ENCODE measurements around the gene OTX1.
A peak's percentile ranks its signal among the peaks of the same experiment; 100 is the strongest.
"Not testable (repeated sequence)": the region's sequence is repeated elsewhere in the genome, so short reads cannot be mapped to it uniquely, and the experiment has no call there.

The OTX1 gene

GRCh38 chr2:63058921-63059792 lies 8.5 kb downstream of the OTX1 start:
- DNase-seq (ENCODE audit: low spot score) = no peak

DNA sequence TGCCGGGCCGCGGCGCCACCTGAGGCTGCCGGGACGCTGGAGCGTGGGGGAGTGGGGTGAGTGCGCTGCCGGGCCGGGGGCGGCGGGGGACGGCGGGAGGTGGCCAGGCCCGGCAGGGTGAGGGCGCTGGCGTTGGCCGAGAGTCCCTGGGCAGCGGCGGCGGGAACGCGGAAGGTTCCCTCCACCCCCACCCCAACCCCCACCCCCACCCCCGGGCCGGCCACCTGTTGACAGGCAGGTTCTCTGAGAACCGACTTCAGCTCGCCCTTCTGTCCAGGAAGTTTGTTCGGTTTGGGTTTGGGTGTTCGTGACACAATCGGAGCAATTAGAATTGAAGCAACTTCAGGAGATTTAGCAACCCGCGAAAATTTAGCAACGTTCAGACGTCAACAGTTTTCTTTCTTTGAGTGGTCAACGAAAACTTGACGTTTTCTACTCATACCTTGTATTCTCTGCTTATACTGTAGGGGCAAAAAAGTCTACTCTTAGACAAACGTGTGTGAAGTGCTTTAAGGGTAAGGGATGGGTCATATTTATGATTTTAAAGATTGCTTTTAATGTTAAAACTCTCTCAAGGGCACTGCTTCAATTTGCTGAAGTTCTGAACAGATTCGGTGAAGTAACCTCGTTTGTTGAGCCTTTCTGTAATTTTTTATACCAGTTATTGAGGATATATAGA lies 9.3 kb downstream of the OTX1 start:
- DNase-seq (ENCODE audit: low spot score) = peak; percentile 22

- DNase-seq (ENCODE audit: low spot score) = no peak
Measured at GRCh38 chr2:63060472-63060991, 9.9 kb downstream of the OTX1 start.

DNA sequence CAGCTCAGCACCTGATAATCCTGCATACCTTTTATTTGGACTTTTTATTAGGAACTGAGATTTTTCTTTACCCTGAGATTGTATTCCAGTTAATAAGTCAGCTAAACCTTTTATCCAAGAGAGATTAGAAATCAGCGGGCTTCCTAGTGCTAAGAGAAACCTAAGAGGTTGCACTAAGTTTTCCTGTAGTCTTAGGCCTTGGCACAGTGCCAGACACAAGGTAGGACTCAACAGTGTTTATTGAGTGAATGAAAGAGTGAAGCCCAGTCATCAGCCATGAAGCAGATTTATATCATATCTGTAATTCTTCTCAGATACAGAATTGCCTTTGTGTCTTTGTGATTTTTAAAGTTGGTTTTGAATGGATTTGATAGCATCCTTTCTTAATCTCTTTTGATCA lies 13.6 kb downstream of the OTX1 start:
- DNase-seq (ENCODE audit: low spot score) = no peak

- no peak for DNase-seq (ENCODE audit: low spot score)
Measured at GRCh38 chr2:63064661-63065060, 14.0 kb downstream of the OTX1 start.

DNA sequence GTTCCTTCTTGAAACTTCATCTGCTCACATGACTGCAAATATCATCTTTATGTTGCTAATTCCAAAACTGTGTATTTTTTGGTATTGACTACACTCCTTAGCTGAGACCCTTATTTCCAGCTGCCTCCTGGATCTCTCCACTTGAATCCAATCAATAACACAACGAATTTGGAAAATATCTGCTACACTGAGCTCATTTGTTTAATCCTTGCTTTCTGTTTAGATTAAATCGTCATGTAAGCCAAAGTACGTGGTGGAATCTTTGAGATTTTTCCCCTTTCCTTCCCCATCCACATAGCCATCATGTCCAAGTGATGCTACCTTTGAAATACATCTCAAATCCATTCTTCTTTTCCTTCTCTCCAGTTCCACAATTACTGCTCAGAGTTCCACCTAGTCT lies 15.6 kb downstream of the OTX1 start:
- DNase-seq (ENCODE audit: low spot score) = no peak

GRCh38 chr2:63066838-63067237 lies 16.2 kb downstream of the OTX1 start:
- no peak for DNase-seq (ENCODE audit: low spot score)

DNA sequence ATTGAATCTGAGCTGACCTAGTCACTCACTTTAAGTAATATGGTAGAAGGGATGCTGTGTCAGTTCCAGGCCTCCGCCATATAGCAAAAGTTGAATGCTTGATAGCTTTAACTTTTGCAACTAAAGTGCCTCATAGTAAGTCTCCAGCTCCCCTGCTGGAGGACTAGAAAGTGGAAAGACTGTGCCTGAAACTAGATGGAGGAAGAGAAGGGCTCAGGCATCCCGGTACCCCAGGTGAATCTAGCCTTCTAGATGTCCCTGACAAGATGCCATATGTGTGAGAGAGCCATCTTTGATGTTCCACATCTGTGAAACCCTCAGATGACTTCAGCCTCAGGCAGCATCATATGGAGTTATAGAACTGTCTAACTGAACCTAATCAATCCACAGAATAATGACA lies 21.0 kb downstream of the OTX1 start:
- no peak for DNase-seq (ENCODE audit: low spot score)

DNA sequence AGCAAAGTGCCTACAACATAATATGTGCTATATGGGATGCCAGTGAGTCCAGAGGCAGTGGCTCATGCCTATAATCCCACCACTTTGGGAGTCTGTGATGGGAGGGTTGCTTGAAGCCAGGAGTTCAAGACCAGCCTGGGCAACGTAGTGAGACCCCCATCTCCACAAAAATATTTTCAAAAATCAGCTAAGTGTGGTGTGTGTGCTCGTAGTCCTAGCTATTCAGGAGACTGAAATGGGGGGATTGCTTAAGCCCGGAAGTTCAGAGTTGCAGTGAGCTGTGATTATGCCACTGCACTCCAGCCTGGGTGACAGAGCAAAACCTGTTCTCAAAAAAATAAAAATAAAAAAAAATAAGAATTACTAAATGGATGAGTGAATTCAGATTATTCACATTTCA lies 23.4 kb downstream of the OTX1 start:
- no peak for DNase-seq (ENCODE audit: low spot score)

GRCh38 chr2:63074399-63074798 lies 23.8 kb downstream of the OTX1 start:
- not testable (repeated sequence) for DNase-seq (ENCODE audit: low spot score)

GRCh38 chr2:63078852-63079606 lies 28.4 kb downstream of the OTX1 start:
- no peak for DNase-seq (ENCODE audit: low spot score)

GRCh38 chr2:63081404-63081803 lies 30.8 kb downstream of the OTX1 start:
- DNase-seq (ENCODE audit: low spot score) = no peak

- no peak for DNase-seq (ENCODE audit: low spot score)
Measured at GRCh38 chr2:63086687-63087086, 36.1 kb downstream of the OTX1 start.

DNA sequence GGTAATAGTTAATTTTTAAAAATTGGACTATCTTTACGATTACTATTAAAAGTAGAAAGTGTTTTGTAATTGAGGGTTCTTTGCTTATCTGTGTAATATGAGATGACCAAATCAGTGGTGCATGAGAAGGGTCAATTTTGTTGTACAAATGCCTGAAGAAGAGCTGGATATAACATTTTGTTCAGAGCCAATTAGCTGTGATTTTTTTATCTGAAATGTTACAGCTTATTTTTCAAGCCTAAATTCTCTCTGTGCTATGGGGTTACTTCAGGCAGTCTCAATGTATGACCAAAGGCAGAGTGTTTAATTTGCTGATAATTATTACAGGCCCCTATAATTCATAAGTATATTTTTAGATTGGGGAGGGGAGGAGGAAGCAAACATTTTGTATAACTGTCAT lies 41.8 kb downstream of the OTX1 start:
- no peak for DNase-seq (ENCODE audit: low spot score)

GRCh38 chr2:63092857-63093256 lies 42.2 kb downstream of the OTX1 start:
- DNase-seq (ENCODE audit: low spot score) = no peak

DNA sequence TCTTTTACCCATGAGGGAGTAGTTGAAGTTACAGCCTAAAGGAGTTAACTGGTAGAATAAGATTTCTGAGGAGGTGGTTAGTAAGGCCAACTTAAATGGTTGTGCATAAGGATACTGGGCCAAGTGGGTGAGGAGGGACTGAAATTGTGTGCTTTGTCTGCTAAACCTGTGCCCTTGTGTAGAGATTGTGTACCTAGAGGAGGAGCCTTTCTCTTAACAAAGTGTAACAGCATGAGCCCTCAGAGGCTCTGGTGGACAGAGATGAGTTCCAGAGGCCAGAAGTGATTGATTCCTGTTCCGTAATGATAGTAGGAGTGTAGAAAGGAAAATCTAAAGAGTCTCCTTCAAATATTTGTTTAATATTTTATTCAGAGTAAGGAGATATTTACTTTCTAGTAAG lies 42.9 kb downstream of the OTX1 start:
- no peak for DNase-seq (ENCODE audit: low spot score)

GRCh38 chr2:63096491-63096890 lies 45.9 kb downstream of the OTX1 start:
- no peak for DNase-seq (ENCODE audit: low spot score)

GRCh38 chr2:63099032-63099431 lies 48.4 kb downstream of the OTX1 start:
- no peak for DNase-seq (ENCODE audit: low spot score)

DNA sequence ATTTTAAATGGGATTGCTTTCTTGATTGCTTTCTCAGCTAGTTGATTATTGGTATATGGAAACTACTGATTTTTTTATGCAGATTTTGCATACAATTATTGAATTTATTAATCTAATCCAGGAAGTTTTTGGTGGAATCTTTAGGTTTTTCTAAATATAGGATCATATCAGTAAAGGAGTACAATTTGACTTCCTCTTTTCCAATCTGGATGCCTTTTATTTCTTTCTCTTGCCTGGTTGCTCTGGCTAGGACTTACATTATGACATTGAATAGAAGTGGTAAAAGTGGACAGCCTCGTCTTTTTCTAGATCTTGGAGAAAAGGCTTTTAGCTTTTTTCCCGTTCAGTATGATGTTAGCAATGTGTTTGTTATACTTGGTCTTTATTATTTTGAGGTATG lies 51.3 kb downstream of the OTX1 start:
- no peak for DNase-seq (ENCODE audit: low spot score)

- no peak for DNase-seq (ENCODE audit: low spot score)
Measured at GRCh38 chr2:63104482-63104881, 53.9 kb downstream of the OTX1 start.

Measured in pons (tissue), 1 donor.